ENCODE measurements around the gene CHPF.

CHPF gene

GRCh38 chr2:219493086-219493485 lies 50.5 kb downstream of the CHPF start:
- no peak overlapping the region for H3K4me3 ChIP-seq (replicated peaks; ENCODE audit: insufficient read depth, low read length)
- no peak overlapping the region for H3K27ac ChIP-seq (replicated peaks)
- no peak for TF ChIP-seq CTCF (IDR thresholded peaks at IDR 0.05; ENCODE audit: insufficient read depth, low read length)
- TF ChIP-seq GABPA (IDR thresholded peaks at IDR 0.05; ENCODE audit: low read depth), result no peak
- no peak for TF ChIP-seq SPI1 (IDR thresholded peaks at IDR 0.05; ENCODE audit: borderline replicate concordance, low read depth)
- TF ChIP-seq POLR2AphosphoS5 (IDR thresholded peaks at IDR 0.05; ENCODE audit: low read depth), result no peak
- TF ChIP-seq, protein P1, sequence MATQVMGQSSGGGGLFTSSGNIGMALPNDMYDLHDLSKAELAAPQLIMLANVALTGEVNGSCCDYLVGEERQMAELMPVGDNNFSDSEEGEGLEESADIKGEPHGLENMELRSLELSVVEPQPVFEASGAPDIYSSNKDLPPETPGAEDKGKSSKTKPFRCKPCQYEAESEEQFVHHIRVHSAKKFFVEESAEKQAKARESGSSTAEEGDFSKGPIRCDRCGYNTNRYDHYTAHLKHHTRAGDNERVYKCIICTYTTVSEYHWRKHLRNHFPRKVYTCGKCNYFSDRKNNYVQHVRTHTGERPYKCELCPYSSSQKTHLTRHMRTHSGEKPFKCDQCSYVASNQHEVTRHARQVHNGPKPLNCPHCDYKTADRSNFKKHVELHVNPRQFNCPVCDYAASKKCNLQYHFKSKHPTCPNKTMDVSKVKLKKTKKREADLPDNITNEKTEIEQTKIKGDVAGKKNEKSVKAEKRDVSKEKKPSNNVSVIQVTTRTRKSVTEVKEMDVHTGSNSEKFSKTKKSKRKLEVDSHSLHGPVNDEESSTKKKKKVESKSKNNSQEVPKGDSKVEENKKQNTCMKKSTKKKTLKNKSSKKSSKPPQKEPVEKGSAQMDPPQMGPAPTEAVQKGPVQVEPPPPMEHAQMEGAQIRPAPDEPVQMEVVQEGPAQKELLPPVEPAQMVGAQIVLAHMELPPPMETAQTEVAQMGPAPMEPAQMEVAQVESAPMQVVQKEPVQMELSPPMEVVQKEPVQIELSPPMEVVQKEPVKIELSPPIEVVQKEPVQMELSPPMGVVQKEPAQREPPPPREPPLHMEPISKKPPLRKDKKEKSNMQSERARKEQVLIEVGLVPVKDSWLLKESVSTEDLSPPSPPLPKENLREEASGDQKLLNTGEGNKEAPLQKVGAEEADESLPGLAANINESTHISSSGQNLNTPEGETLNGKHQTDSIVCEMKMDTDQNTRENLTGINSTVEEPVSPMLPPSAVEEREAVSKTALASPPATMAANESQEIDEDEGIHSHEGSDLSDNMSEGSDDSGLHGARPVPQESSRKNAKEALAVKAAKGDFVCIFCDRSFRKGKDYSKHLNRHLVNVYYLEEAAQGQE (IDR thresholded peaks at IDR 0.05; ENCODE audit: insufficient replicate concordance, low read depth), result no peak
- H3K27me3 ChIP-seq (ENCODE audit: insufficient read depth, poor library complexity, severe bottlenecking), result peaks cover 48% of the 10 kb centered on the region
- DNase-seq (ENCODE audit: low read depth in 1 of 2, low spot score in 1 of 2), result no peak

- DNase-seq (ENCODE audit: low read depth in 1 of 2, low spot score in 1 of 2), result no peak
- Histone ChIP-seq H3K27me3 (ENCODE audit: insufficient read depth, poor library complexity, severe bottlenecking) (peaks cover 44% of the 10 kb centered on the region), H3K4me3 (replicated peaks; ENCODE audit: insufficient read depth, low read length) (no peak overlapping the region), H3K27ac (replicated peaks) (no peak overlapping the region)
- TF ChIP-seq CTCF (IDR thresholded peaks at IDR 0.05; ENCODE audit: insufficient read depth, low read length), result no peak
- TF ChIP-seq, protein P1 (IDR thresholded peaks at IDR 0.05; ENCODE audit: insufficient replicate concordance, low read depth), result no peak
- no peak for TF ChIP-seq SPI1 (IDR thresholded peaks at IDR 0.05; ENCODE audit: borderline replicate concordance, low read depth)
- no peak for TF ChIP-seq GABPA (IDR thresholded peaks at IDR 0.05; ENCODE audit: low read depth)
- no peak for TF ChIP-seq POLR2AphosphoS5 (IDR thresholded peaks at IDR 0.05; ENCODE audit: low read depth)
These were observed 51.0 kb downstream of the CHPF start for GRCh38 chr2:219492575-219492974.

GRCh38 chr2:219491278-219491963 lies 52.2 kb downstream of the CHPF start:
- H3K27ac ChIP-seq (replicated peaks), result no peak overlapping the region
- DNase-seq (ENCODE audit: low read depth in 1 of 2, low spot score in 1 of 2), result no peak
- no peak for TF ChIP-seq POLR2AphosphoS5 (IDR thresholded peaks at IDR 0.05; ENCODE audit: low read depth)
- TF ChIP-seq GABPA (IDR thresholded peaks at IDR 0.05; ENCODE audit: low read depth), result no peak
- no peak for TF ChIP-seq SPI1 (IDR thresholded peaks at IDR 0.05; ENCODE audit: borderline replicate concordance, low read depth)
- TF ChIP-seq, protein P1 (IDR thresholded peaks at IDR 0.05; ENCODE audit: insufficient replicate concordance, low read depth), result no peak
- no peak for TF ChIP-seq CTCF (IDR thresholded peaks at IDR 0.05; ENCODE audit: insufficient read depth, low read length)
- no peak overlapping the region for H3K4me3 ChIP-seq (replicated peaks; ENCODE audit: insufficient read depth, low read length)
- H3K27me3 ChIP-seq (ENCODE audit: insufficient read depth, poor library complexity, severe bottlenecking), result peaks cover 42% of the 10 kb centered on the region

Measured in HL-60 (cell line).